VCaP (cell line): Measurements from ENCODE around the gene CYP27A1.

Experiments
- H3K27ac ChIP-seq: fragments of 450-650 bp; 2 replicates; pipeline ENCODE4 v1.5.1; 2017
- TF ChIP-seq, protein P1 (sequence below): fragments of 450-650 bp; conservative IDR thresholded peaks from 2 replicates; pipeline ENCODE4 v1.5.1; 2017; ENCODE audit warnings: mild to moderate bottlenecking, moderate library complexity

Gene CYP27A1

DNA sequence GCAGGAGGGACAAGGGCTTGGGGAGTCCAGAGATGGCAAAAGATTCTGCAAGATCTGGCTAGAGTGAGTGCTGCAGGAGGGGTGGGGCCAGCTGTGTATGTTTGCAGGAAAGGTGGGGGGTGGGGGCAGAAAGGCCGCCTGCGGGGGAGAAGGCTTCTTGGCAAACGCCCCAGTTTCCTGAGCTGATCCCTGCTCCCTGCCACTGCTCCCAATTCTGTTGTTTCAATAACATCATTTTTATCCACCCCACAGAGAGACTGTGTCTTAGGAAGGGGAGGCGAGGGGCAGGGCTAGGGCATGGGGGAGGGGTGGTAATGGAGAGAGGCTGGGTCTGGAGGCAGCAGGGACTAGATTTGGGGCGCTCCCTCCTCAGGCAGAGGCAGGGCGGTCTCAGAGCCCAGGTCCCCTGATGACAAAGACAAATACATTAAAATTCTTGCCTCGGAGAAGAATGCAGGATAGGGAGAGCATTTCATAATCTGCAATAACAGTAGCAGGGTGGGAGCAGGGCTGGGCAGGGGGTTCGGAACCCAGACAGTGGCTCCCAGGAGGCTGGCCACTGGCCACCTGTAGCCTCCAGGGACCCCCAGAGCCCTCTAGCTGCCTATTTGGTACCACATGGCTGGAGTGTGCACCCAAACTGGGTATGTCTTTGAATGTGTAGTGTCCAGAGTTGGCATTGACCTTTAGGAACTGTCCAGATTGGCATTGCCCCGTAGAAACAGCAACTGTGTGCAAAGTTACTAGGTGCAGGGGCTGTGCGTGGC is 75.6 kb downstream of the CYP27A1 start:
- TF ChIP-seq, protein P1, sequence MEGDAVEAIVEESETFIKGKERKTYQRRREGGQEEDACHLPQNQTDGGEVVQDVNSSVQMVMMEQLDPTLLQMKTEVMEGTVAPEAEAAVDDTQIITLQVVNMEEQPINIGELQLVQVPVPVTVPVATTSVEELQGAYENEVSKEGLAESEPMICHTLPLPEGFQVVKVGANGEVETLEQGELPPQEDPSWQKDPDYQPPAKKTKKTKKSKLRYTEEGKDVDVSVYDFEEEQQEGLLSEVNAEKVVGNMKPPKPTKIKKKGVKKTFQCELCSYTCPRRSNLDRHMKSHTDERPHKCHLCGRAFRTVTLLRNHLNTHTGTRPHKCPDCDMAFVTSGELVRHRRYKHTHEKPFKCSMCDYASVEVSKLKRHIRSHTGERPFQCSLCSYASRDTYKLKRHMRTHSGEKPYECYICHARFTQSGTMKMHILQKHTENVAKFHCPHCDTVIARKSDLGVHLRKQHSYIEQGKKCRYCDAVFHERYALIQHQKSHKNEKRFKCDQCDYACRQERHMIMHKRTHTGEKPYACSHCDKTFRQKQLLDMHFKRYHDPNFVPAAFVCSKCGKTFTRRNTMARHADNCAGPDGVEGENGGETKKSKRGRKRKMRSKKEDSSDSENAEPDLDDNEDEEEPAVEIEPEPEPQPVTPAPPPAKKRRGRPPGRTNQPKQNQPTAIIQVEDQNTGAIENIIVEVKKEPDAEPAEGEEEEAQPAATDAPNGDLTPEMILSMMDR: no peak
- no peak overlapping the region for H3K27ac ChIP-seq

DNA sequence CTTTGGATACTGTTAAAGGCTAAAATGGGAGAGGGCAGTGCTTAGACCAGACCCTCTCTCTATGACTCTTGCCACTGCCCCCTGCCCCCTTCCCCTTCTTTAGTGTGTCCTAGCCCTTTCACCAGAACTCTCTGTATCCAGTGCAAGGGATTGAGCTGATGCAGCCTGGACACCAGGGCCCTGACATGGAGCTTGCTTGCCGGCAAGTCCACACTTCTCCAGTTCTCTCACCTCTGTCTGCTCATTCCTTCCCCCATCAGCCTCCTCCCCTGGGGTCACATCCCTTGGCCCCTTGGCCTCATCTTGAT is 76.1 kb downstream of the CYP27A1 start:
- H3K27ac ChIP-seq: no peak overlapping the region
- TF ChIP-seq, protein P1: no peak

DNA sequence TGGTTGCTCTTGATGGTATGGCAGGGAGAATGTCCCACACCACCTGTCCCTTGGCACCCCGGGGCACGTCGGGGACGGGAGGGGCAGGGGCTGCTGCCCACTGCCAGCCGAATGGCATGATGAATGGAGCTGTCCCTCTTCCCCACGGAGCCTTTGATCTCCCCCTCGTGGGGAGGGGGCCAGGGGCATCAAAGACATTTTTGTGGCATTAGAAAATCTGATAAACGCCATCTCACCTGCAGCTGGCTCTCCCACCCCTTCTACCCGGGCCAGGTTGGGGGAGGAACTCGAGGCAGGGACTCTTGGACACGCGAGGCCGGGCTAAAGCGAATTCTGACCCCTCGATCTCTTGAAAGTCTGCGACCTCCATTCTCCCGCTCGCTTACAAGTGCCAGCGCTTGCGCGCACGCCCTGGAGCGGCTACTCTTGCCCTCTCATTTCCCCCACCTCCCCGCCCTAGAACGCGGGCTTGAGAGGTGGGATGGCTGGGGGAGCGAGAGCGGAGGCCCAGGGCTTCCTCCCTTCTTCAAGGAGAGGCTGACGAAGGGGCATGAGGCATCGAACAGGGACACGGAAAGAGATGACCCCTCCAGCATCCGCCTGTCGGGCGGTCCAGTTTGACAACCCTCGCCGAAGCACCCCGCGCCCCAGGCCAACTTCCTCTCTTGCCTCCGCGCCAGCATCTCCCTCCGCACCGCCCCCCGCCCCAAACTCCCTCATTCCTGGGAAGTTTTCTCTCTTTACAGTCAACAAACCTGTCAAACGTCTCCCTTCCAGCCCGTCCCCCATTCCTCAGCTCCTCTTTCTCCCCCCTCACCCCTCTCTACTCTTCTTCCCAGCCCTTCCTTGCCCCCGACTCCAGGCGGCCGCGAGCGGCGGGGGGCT is 77.0 kb downstream of the CYP27A1 start:
- TF ChIP-seq, protein P1: no peak
- no peak overlapping the region for H3K27ac ChIP-seq

DNA sequence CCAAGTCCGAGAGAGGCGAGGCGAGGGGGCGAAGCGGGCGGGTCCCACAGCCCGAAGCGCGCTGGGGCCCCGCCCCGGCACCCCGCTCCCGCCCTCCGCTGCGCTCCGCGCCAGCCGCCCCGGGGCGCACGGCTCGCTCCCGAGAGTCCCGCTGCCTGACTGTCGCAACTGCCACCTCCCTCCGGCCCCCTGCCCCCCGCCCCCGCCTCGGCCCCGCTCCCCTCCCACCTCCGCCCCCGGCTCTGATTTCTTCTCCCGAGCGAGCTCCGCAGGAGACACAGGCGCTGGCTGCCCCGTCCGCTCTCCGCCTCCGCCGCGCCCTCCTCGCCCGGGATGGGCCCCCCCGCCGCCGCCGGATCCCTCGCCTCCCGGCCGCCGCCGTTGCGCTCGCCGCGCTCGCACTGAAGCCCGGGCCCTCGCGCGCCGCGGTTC is 77.6 kb downstream of the CYP27A1 start, which contains the start of gene WNT6:
Gene WNT6, plus strand, starts transcription at position 250 of the 432 bp plus-strand sequence. CDS start 233 bp downstream, outside the sequence.
- TF ChIP-seq, protein P1: no peak
- H3K27ac ChIP-seq: no peak within 1 kb of the TSS; the same call in 1 of the 2 replicates

DNA sequence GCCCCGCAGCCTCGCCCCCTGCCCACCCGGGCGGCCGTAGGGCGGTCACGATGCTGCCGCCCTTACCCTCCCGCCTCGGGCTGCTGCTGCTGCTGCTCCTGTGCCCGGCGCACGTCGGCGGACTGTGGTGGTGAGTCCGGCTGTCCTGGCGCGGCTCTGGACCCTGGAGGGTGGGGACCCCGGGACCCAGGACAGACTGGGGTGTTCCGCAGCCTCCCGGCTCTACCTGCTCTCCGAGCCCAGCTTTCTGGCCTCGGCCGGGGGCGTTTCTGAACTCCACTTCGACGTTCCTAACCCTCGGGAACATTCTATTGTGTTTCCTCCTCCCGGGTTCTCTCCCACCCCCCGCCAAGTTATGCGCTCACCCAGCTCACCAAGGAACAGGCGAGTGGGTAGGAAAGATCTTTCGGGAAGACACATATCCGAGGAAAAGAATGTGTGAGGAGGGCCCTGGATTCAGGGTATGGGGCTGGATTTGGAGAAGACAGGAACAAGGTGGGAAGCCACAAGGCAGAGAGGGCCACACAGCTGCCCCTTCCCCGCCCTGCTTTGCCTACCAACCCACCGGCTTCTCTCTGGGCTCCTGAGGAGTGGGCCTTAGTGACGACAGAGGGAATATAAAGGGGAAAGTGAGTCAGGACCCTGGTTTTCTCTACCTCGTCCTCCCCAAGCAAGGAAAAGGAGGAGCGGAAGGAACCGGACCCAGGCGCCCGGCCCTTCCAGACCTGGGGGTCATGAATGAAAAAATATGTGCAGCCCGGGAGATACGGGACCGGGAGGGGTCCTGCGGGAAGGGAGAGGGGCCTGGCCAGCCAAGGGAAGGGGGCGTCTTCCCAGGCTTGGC is 78.3 kb downstream of the CYP27A1 start:
- no peak overlapping the region; the same call in 1 of the 2 replicates for H3K27ac ChIP-seq
- TF ChIP-seq, protein P1: no peak

DNA sequence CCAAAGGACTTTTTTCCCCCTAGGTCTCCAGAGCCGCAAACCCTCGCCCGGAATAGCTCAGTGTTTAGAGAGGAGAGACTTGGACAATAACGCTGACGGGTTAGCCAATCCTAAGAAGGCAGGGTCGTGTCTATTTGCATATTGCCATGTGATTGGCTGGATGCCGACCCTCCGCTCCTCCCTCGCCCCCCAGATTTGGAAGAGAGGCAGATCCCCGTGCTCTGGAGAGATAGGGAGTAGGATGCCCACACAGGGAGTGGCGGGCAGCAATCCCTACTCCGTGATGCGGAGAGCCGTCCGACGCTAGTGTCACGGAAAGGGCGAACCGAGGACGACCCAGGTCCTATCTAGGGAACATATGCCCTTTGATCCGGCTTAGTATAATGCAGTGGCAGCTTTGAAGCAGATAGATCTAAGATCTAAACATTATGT is 79.0 kb downstream of the CYP27A1 start:
- no peak overlapping the region for H3K27ac ChIP-seq
- TF ChIP-seq, protein P1: no peak
